Measurements from ENCODE around the gene LRRC52.

LRRC52 gene

DNA sequence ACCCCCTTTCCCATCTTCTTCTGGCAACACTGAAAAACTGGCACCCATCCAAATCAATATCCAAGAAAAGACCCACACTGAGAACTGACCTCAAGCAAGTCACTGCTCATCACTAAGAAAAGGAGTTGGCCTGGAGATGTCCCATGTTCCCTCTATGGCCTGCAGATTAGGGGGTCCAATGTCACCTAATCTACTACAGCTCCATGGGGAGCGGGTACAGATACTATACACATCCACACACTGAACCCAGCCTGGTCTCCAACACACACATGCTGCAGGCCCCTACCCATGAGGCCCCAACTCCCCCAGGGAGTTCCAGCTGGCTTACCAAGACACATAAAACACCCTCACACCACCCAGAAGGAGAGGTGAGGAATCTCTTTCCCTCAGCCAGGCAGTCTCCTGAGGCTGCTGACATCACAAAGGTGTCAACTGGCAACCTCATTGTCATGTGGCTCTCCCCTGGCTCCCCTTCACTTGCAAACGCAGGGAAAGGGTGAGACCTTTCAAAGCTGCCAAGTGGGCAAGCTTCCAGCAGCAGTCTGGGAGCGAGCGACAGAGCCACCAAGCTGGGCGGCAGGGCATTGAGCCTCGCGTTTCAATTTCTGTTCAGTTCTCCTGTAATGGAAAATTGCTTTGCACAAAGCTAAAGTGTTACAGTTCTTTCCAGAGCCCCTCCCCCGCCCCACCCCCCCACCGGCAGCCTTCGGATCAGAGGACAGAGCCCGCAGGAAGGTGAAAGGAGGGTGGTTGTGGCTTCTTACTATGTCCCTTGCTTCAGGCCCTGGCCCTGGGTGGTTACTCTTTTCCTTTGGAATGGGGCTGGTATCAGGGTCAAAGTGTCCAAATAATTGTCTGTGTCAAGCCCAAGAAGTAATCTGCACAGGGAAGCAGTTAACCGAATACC, at the start of gene LRRC52:
LRRC52 (plus strand) TSS at position 469 of the 907 bp plus-strand sequence; CDS start at position 766, 297 bp downstream.
- peak; percentile 53 for DNase-seq (ENCODE audit: low spot score)

DNA sequence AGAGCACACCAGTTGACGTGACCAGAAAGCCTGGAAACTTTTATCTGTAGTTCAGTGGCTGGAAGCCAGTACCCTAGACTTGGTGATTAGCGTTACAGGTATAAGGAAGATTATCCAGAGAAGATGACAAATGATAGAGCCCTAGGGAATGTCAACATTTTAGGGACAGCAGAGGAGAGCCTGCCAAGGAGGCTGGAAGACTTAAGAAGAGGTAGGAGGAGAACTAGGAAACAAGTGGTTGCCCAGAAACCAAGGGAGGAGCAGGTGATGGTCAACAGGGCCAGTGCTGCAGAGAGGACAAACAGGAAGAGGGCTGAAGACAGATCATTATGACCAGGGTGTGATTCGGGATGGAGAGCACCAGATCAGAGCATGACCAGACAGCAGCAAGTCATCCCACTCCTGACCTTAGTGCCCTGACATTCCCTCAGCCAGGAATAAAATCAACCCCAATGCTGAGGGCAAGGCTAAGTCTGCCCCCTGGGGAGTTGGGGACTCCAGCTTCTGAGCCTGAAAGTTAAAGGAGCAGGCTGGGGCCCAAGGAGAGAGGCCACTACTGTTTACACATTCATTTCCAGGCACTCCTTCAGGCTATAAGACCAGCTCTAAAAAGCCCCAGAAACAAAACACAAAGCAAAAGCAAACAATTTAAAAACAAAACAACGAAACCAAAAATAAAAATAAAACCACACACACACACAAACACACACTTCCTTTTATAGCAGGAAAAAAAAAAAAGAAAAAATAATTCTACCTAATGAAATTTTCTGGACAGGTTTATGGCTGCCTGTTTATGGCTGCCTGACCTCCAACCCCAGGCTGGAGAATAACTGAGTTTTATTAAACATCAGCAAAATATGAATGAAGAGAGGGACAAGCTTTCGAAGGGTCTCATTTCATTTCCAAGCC, 48.6 kb upstream of the LRRC52 start:
- DNase-seq (ENCODE audit: low spot score), result no peak

- DNase-seq (ENCODE audit: low spot score), result no peak
Observed at GRCh38 chr1:165495858-165496205, 48.0 kb upstream of the LRRC52 start.

- no peak for DNase-seq (ENCODE audit: low spot score)
Observed at GRCh38 chr1:165496501-165496900, 47.3 kb upstream of the LRRC52 start.

- DNase-seq (ENCODE audit: low spot score), result no peak
Observed at GRCh38 chr1:165497069-165498013, 46.5 kb upstream of the LRRC52 start.

DNA sequence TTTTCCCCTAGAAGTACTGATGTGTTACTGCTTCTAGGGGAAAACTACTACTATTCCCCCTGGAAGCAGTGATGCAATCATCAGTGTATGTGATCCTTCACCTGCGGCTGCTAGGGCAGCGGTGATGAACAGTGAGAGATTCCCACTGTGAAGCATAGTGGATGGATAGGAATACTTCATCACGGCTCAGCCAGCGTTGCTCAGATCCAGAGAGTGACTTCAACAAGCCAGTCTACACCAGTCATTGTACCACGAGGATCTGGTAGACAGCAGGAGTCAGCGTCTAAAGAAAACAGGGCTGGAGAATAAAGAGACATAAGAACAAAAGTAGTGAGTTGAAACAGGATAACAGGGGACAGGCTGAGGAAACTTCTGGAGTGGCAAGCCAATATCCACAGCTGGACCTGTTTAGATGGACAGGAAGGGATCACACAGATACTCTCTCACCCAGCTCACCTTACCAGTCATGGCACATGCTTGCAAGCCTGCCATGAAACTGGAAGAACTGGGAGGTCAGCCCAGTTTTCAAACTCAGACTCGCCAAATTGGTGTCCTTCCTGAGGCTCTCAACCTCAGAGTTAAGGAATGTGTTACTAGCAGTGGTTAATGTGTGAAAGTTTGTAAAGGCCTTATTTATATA, 42.4 kb upstream of the LRRC52 start:
- no peak for DNase-seq (ENCODE audit: low spot score)

DNA sequence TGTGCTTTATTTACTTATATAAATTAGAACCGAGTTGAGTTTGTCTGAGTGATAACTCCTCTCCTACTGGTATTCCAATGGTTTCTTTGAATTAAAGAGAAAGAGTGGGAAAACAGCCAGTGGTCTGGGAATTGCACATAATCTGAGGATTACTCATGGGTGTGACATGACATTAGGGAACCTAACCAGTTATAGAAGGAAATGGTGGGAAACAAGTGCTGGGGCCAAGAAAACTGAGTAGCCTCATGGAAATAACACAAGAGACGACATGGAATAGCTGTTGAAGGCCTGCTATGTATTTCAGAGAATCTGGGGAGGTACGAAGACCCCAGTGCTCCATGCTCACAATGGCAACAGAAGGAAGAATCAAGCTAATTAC, 41.8 kb upstream of the LRRC52 start:
- DNase-seq (ENCODE audit: low spot score), result no peak

DNA sequence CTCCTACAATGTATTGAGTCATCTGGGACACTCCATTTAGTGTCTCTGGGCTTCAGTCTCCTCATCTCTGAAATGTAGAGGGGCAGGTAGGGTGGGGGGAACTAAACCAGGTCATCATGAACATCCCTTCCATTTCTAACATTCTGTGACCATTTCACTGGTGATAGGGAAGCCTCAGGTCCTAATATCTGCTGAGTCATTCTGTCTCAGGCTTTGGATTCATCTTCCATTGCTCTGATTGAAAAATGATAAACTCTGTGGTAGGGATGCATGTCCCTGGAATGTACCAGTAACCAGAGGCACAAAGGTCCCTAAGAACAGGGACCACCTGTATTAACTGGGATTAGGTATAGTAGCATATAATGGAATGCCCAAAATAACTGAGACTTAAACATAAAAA, 36.2 kb upstream of the LRRC52 start:
- DNase-seq (ENCODE audit: low spot score), result no peak

GRCh38 chr1:165508291-165508690, 35.5 kb upstream of the LRRC52 start:
- DNase-seq (ENCODE audit: low spot score), result no peak

DNA sequence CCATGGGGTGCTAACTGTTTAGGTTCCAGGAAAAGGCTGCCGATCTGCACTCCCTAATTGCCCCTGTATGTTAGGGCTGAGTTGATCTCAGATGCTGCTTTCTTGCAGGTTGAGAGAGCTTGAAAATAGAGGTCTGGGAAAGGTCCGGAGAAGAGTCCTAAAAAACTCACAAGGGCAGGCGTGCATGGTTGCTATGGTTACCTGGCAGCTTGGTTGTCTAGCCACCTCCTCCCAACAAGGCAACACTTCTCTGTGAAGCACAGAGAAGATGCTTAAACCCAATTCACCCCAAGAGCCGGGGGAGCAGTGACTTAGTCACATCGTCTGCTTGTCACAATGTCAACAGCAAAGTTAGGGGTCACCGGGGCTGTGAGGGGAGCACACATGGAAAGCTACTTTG, 31.0 kb upstream of the LRRC52 start:
- no peak for DNase-seq (ENCODE audit: low spot score)

DNA sequence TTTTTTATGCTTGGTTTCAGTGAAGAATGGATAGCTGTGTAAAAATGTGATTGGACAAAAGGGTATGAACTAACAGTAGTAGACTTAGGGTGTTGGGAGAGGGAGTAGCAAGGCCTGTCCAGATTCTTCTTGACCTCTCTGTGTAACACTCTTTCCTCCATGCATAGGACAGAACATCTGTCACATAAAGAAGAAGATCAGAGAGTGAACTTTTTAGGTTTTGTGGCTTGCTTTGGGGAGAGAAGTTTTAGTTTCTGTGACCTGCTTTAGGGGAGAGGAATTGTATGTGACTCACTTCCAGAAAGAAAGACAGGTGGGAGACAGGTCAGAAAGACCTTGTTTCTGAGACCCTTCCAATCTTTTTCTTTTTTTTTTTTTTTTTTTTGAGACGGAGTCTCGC, 27.3 kb upstream of the LRRC52 start:
- no peak for DNase-seq (ENCODE audit: low spot score)

DNA sequence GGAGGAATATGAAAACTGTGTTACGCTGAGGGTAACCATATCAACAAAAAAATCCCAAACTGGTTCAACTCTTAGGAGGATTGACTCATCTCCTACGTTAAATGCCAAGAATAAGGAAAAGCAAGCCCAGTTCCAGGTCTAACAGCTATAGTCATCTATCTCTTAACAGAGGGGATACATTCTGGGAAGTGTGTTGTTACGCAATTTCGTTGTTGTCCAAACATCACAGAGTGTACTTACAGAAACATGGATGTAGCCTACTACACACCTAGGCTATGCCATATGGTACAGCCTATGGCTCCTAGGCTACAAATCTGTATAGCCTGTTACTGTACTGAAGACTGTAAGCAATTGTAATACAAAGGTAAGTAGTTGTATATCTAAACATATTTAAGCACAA, 23.2 kb upstream of the LRRC52 start:
- DNase-seq (ENCODE audit: low spot score), result no peak

GRCh38 chr1:165524639-165525285, 19.0 kb upstream of the LRRC52 start:
- DNase-seq (ENCODE audit: low spot score), result no peak

- DNase-seq (ENCODE audit: low spot score), result no peak
Observed at GRCh38 chr1:165525708-165526107, 18.1 kb upstream of the LRRC52 start.

- no peak for DNase-seq (ENCODE audit: low spot score)
Observed at GRCh38 chr1:165527251-165528007, 16.4 kb upstream of the LRRC52 start.

DNA sequence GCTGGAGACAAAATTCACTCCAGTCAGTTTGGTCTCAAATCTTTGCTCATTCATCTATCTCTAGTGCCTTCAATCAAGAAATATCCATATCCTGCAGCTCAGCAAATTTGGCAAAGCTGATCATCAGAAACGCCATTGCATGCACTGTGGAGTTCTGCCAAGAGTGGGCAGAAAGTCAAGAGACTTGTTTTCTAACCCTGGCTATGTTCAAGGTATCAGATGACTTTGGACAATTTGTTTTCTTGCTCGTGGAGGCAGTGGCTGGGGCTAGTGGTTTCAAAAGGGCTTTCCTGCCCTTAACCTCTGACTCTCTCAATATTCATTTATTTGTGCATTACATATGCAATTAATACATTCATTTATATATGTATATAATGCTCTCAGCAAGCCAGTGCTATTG, 12.8 kb upstream of the LRRC52 start:
- DNase-seq (ENCODE audit: low spot score), result no peak

GRCh38 chr1:165532053-165532452, 11.7 kb upstream of the LRRC52 start:
- DNase-seq (ENCODE audit: low spot score), result no peak

DNA sequence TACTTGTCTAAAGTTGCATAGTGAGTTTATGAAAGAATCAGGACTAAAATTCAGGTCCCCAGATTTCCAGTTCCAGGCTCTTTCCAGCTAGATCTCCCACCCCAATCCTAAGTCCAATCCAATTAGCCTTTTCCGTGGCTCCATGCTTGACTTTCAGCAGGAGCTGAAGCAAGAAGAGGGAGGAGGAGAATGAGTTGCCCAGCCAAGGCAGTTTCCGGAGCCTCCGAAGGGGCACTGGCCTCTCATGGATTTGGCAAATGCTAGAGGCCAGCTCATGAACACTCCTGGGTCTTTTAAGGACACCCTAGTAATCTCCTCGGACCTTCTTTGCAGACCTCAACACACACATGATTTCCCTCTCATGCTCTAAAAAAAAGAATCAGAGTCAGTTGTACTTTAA, 10.5 kb upstream of the LRRC52 start:
- no peak for DNase-seq (ENCODE audit: low spot score)

DNA sequence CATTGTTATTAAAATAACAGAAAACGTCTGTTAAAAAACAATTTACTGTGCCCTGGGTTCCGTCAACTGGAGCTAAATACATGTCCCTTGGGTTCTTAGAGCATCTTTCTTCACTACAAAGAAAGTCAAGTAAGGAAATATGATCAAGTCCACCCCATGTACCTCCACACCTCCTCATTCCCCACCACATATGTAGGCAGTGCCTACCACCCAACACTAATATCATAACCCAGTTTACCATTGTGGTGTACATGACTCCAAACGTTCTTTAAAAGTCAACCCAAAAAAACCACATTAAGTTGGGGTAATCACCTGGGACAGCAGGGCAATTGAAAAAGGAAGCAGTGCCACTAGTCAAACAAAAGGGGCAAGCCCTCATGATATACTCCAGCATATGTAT, 7.8 kb upstream of the LRRC52 start:
- DNase-seq (ENCODE audit: low spot score), result no peak

All from putamen (tissue), 1 donor.